8988T (cell line): ENCODE data around the gene C1S.
"Not testable (repeated sequence)": the region's sequence is repeated elsewhere in the genome, so short reads cannot be mapped to it uniquely, and the experiment has no call there.

ENCODE experiments used
- DNase-seq: peaks from one replicate; pipeline ENCODE4 v3.0.0; 2011

C1S gene

DNA sequence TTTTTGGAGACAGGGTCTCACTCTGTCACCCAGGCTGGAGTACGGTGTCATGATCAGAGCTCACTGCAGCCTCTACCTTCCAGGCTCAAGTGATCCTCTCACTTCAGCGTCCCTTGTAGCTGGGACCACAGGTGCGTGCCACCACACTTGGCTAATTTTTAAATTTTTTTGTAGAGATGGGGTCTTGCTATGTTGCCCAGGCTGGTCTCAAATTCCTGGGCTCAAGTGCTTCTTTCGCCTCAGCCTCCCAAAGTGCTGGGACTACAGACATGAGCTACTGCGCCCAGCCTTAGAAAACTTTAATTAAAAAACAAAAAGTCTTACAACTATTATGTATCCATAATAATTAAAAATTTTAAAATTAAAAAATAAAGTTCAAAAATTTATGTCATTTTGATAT, 46.7 kb downstream of the C1S start:
- not testable (repeated sequence) for DNase-seq

DNA sequence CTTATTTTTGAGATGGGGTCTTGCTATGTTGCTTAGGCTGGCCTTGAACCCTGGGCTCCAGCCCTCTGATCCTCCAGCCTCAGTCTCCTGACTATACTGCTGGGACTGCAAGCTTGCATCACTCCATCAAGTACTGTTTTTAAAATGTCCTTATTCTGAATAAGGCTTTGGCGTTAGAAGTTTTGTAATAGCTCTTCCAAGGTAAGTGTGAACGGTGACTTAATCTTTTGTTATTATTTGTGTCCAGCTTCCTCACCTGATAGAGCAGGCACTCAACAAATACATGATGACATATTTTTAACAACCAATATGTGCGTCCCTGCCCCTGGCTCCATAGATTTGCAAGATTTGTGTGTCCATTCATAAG, 47.1 kb downstream of the C1S start:
- no peak for DNase-seq

DNA sequence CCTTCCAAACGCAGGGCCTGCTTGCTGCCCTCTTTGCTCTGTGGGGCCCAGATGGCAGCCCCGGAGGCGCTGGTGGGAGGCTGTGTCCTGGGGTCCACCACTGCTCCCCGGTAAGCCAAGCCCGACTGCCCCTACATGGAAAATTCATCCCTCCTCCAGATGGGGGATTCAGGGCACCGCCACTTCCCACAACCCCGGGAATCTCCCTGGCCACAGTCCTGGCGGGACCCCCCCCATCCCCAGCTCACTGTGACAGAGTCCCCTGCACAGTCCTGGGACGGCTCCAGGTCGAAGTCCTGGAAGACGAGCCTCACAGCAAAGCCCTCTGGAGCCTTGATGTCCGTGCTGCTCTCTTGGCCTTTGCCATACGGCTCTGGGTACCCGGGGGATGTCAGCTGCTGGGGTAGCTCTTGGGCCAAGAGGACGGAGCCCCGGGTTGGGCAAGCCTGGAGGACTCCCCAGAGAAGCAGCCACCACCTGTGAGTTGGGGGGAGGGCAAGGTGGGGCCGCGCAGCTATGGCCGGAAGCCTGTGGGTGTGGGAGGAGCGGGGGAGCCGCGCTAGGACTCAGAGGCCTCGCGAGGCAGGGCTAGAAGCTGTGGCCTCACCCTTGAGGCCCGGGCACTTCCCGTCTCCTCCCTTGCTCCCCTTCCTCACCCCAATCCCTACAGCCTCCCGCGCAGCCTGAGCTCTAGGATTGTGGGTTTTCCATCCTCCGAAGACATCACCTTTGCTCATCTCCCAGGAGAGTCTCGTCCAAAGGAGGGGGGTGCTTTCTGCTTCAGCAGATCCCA, 47.7 kb downstream of the C1S start:
- no peak for DNase-seq

DNA sequence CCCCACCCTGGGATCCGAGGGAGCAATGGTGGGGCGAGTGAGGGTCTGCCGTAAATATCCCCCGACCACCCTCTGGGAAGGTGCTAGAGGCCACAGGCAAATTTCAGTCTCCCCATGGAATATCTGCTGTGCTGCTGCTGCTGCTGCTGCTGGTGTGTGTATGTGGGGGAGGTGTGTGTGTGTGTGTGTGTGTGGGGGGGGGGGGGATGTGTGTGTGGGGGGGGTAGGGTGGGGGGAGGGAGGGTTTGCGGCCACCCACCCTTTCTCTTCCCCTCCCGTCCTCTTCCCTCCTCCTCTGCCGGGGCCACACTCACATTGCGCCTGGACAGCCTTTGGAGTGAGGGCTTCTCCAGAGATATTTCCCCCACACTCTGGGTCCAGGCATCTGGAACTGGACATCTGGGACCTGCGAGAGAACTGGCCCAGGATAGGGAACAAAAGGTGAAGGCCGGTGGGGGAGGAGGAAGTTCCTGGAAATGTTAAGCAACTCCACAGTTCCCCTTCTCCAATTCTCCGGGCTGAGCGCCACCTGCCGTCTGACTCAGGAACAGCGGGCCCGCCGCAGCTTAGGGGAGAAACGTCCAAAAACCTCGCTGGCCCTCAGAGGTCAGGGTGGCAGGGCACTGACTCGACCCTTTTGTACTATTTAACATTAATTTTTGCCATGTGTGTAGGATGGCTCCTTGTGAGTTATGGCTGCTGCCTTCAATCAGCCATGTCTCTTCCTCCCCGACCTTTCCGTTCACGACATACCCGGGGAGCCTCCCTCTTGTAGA, 48.5 kb downstream of the C1S start, which contains the start of gene C1RL:
C1RL (minus strand) TSS at position 419 of the 776 bp plus-strand sequence; CDS start at position 385, 34 bp downstream.
- DNase-seq = no peak

GRCh38 chr12:7109572-7109920, 49.0 kb downstream of the C1S start:
- DNase-seq = no peak

DNA sequence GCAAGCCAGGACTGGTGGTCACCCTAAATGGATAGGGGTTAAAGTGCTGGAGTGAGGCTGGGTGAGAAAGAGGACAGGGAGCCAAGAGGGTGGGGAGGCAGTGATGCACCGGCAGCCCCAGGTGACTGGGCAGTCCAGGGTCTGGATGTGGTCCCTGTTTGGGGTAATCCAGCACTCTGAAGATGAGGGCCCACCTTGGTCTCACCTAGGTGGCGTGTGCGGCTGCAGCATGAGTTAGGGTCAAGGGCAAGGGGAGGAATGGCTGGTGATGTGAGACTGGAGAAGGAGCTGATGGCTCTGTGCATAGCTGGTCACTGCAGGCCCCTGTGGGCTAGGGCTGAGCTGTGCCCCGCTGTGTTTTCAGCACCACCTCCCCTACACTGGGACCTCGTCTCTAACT, 50.1 kb downstream of the C1S start:
- DNase-seq = no peak

- no peak for DNase-seq
Measured at GRCh38 chr12:7112041-7112440, 51.5 kb downstream of the C1S start.

GRCh38 chr12:7113389-7113871, 52.9 kb downstream of the C1S start:
- DNase-seq = no peak

DNA sequence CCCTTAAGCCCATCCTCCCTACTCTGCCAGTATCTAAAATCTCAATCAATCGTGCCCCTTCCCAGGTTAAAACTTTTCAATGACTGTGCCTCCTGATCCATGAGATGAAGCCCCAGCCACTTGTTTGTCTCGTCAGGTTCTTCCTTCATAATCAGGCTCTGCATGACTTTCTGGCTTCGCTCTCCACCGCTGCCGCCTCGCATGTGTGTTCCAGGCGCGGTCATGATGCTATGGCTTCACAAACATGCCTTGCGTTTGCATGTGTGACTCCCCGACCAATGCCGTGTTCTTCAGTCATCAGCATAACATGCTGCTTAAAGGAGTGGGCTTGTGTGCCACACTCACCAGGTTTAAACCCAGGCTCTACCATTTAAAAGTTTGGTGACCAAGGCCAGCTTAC, 53.5 kb downstream of the C1S start:
- DNase-seq = no peak

DNA sequence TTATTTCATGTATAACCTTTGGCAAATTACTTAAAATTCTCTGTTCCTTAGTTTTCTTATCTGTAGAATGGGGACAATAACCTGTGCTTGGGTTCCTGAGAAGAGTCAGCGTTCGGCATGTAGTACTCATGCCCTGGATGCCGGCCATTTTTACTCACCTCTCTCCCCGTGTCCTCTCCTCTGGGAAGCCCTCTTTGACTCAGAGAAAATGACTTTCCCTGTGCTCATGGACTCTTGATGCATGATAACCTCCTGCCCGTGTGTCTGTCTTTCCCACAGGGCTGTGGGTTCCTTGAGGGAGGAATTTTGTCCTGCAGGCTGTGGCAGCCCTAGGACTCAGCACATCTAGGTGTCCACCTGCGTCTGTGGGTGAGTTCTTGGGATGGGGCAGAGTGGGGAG, 54.3 kb downstream of the C1S start:
- no peak for DNase-seq

GRCh38 chr12:7116196-7116595, 55.7 kb downstream of the C1S start:
- no peak for DNase-seq

GRCh38 chr12:7116916-7117315, 56.4 kb downstream of the C1S start:
- no peak for DNase-seq

GRCh38 chr12:7117670-7118069, 57.2 kb downstream of the C1S start:
- DNase-seq = no peak

DNA sequence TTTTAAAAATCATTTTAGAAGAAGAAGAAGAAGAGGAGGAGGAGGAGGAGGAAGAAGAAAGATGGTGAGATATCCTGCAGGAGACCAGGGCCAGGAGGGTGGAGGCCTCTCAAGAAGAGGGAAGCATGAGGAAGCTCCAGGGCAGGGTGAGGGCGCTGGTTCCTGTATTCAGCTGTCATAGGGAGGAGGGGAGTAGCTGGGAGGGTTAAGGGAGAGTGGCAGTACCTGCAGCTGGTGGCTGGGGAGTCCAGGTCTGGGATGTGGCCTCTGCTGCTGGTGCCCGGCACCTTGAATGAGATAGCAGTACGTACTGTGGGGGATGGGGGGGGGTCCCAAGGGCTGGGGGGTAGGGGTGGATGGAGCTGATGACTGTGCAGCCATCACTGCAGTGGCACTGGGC, 58.4 kb downstream of the C1S start:
- DNase-seq = no peak

DNA sequence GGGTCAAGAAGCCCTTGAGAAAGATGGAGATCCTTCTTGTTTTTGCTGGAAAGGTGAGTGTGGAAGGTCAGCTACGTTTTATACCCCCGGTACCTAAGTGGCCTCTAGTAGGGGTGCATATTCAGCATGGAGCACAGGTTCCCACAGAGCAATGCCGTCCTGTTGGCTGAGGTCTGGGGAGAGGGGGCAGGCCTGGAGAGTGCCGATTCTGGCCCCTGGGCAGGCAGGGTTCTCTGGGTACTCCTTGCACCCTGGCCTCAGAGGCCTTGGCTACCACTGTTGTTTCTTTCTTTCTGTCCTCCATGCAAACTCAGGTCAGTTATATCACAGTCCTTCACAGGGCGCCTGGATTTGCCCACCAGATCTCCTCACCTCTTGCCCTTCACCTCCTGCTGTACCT, 59.6 kb downstream of the C1S start:
- no peak for DNase-seq
